GM12878 (cell line): ENCODE results near the gene LRRC23. TPM values are rescaled to one million over a fixed set of nuclear protein-coding genes. Genes with fewer than 3 reads are reported as not detected.

Experiments used
- BCL11A ChIP-seq: IDR thresholded peaks from 2 replicates; pipeline ENCODE4 v1.6.1; 2011; ENCODE audit warnings: low read depth, low read length
- CEBPB ChIP-seq, 2 experiments: fragments of 150-350 bp in 1 of 2; IDR thresholded peaks; 2 replicates each; pipeline ENCODE4 v1.6.1; 2012 to 2014; ENCODE audit warnings: low read depth in 2 of 2, low read length in 2 of 2, borderline replicate concordance in 1 of 2, inconsistent platforms in 1 of 2
- CHD2 ChIP-seq: IDR thresholded peaks from 2 replicates; pipeline ENCODE4 v1.6.1; 2011; ENCODE audit warnings: low read depth, low read length, improper control_type of control experiment, borderline replicate concordance
- CHD4 ChIP-seq: fragments of 200-600 bp; sonication (generic); IDR thresholded peaks from 2 replicates; pipeline ENCODE4 v1.6.1; 2016; ENCODE audit warnings: mild to moderate bottlenecking
- E4F1 ChIP-seq: fragments of 450-650 bp; IDR thresholded peaks from 2 replicates; pipeline ENCODE4 v1.6.1; 2018; ENCODE audit warnings: borderline replicate concordance, mild to moderate bottlenecking; ENCODE audit not compliant: partially characterized antibody
- ELK1 ChIP-seq: IDR thresholded peaks from 2 replicates; pipeline ENCODE4 v1.6.1; 2012; ENCODE audit warnings: low read depth, low read length, improper control_type of control experiment
- EP300 ChIP-seq, 2 experiments: fragments of 150-350 bp in 1 of 2; IDR thresholded peaks; 2 replicates each; pipeline ENCODE4 v1.6.1; 2011 to 2012; ENCODE audit warnings: low read depth in 2 of 2, low read length in 2 of 2, borderline replicate concordance in 1 of 2, improper control_type of control experiment in 1 of 2, inconsistent platforms in 1 of 2; ENCODE audit not compliant: control insufficient read depth in 1 of 2
- ESRRA ChIP-seq: IDR thresholded peaks from 2 replicates; pipeline ENCODE4 v1.6.1; 2012; ENCODE audit warnings: mild to moderate bottlenecking, low read length, improper control_type of control experiment
- GABPA ChIP-seq: IDR thresholded peaks from 2 replicates; pipeline ENCODE4 v1.6.1; 2014; ENCODE audit warnings: antibody characterized with exemption, low read depth, mild to moderate bottlenecking, inconsistent platforms
- IKZF1 ChIP-seq: fragments of 450-650 bp; conservative IDR thresholded peaks from 2 replicates; pipeline ENCODE4 v1.6.1; 2017; ENCODE audit warnings: antibody characterized with exemption, mild to moderate bottlenecking
- NR2C2 ChIP-seq: IDR thresholded peaks from 2 replicates; pipeline ENCODE4 v1.6.1; 2011; ENCODE audit warnings: borderline replicate concordance, low read depth; ENCODE audit not compliant: control insufficient read depth, insufficient read length
- RELA ChIP-seq: fragments of 450-650 bp; IDR thresholded peaks from 2 replicates; pipeline ENCODE4 v1.8.0; 2014; ENCODE audit warnings: borderline replicate concordance; ENCODE audit not compliant: partially characterized antibody
- RUNX3 ChIP-seq: IDR thresholded peaks from 2 replicates; pipeline ENCODE4 v1.6.1; 2012; ENCODE audit warnings: low read length, inconsistent platforms
- STAT1 ChIP-seq: fragments of 450-650 bp; conservative IDR thresholded peaks from 2 replicates; pipeline ENCODE4 v1.6.1; 2014; ENCODE audit warnings: antibody characterized with exemption, mild to moderate bottlenecking
- SUPT20H ChIP-seq: IDR thresholded peaks from 2 replicates; pipeline ENCODE4 v1.6.1; 2011; ENCODE audit warnings: low read depth, mild to moderate bottlenecking, low read length, moderate library complexity, borderline replicate concordance; ENCODE audit not compliant: control insufficient read depth
- USF2 ChIP-seq: IDR thresholded peaks from 2 replicates; pipeline ENCODE4 v1.6.1; 2011; ENCODE audit warnings: low read depth, low read length, improper control_type of control experiment, borderline replicate concordance
- ZNF207 ChIP-seq: fragments of 450-650 bp; IDR thresholded peaks from 2 replicates; pipeline ENCODE4 v1.6.1; 2014; ENCODE audit warnings: antibody characterized with exemption, mild to moderate bottlenecking, borderline replicate concordance
- ZNF24 ChIP-seq: fragments of 450-650 bp; IDR thresholded peaks from 2 replicates; pipeline ENCODE4 v1.6.1; 2017; ENCODE audit warnings: antibody characterized with exemption, mild to moderate bottlenecking
- polyA plus RNA-seq, 11 experiments: library from polyadenylated mRNA; depleted of rRNA in 4 of 11; unstranded in 6 of 11; stranded (reverse) in 5 of 11; fragments of >200 nt; fragmentation: Nextera tagmentation in 4 of 11; fragmentation: Illumina TruSeq in 1 of 11; extraction: Ambion mirVana in 4 of 11; extraction: Trizol in 1 of 11; gene quantifications; 1 replicate in 1 of 11; 2 replicates in 10 of 11; pipeline versions ENCODE4 v1.2.1 to v1.2.3, GENCODE V29; 2011 to 2016; ENCODE audit warnings: inconsistent platforms in 2 of 11, missing spikeins in 2 of 11, low read depth in 1 of 11
- total RNA-seq, 4 experiments: library from RNA; depleted of rRNA in 3 of 4; stranded (reverse); fragments of >200 nt in 3 of 4; fragmentation: Illumina TruSeq in 1 of 4; extraction: Trizol in 1 of 4; gene quantifications; 2 replicates each; pipeline versions ENCODE4 v1.2.1 to v1.2.3, GENCODE V29; 2013 to 2021
- TF ChIP-seq, protein P1 (sequence below): IDR thresholded peaks from 2 replicates; pipeline ENCODE4 v1.6.1; 2012; ENCODE audit warnings: low read depth, low read length, improper control_type of control experiment
- TF ChIP-seq, protein P2 (sequence below): IDR thresholded peaks from 2 replicates; pipeline ENCODE4 v1.6.1; 2011; ENCODE audit warnings: borderline replicate concordance, low read depth, mild to moderate bottlenecking, moderate library complexity, low read length; ENCODE audit not compliant: insufficient read depth, poor library complexity, severe bottlenecking

Gene LRRC23
- total and polyA plus RNA-seq, 10 of the 15 experiments (the other 5 are each of a cell fraction or from before 2014, with no cell fraction given): 1.4 to 6.9 (median 3.4) TPM

DNA sequence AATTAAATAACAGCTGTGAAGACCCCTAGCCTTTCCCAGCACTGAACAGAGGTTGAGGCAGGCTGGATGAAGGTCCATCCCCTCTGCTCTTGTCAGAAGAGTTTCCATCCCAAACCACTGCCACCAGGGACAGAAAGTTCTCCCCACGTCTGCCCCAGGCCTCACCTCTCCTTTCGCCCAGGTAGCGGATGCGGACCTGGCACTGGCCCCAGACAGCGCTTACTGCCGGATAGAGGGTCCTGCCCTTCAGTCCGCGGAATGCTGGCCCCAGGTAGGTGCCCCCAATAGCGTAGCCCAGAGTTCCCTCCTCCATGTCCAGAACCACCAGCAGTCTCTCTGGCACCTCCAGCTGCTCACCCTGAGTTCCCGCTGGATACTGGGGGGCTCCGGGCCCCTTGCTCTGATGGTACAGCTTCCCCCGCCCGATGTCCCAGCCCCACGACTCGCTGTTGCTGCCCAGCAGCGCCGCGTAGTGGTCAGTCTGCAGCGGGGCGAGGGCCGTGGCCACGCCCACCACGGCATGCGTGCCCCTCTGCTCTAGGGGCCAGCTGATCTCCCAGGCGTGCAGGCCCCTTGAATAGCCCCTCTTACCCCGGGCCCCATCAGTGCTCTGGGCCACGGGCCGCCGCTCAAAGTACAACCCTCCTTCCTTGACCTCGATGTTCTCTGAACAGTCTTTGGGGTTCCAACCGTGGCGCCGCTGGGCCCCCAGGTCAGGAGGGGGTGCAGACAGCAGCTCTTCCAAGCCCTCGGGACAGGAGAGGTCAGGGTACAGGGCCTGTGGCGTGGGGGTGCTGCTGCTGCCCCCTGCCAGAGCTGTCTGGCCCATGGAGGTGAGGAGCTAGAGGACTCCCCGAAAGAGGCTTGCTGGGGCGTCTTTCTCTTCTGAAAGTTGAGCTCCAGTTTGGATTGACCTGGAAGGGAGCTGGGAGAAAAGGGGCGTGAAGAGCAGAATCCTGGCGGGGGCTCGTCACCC, 32.3 kb upstream of the LRRC23 start (continued):
- no peak for TF ChIP-seq CHD4
- TF ChIP-seq ELK1: no peak
- no peak for TF ChIP-seq USF2
- no peak for TF ChIP-seq BCL11A
- 0 out of 2 replicates have a peak, but pooled peaks have one; percentile 34 for TF ChIP-seq CHD2
- no peak for TF ChIP-seq GABPA
- TF ChIP-seq, protein P1, sequence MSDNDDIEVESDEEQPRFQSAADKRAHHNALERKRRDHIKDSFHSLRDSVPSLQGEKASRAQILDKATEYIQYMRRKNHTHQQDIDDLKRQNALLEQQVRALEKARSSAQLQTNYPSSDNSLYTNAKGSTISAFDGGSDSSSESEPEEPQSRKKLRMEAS: peak; percentile 83
- TF ChIP-seq NR2C2: no peak
- no peak for TF ChIP-seq E4F1
- TF ChIP-seq IKZF1: peak; percentile 29; the same call in 1 of the 2 replicates
- TF ChIP-seq STAT1: peak; percentile 68; the same call in 1 of the 2 replicates
- no peak for TF ChIP-seq CEBPB (IDR thresholded peaks at IDR 0.05; ENCODE audit: borderline replicate concordance in 1 of 2, low read depth in 2 of 2, low read length in 2 of 2)
- no peak for TF ChIP-seq EP300 (IDR thresholded peaks at IDR 0.05; ENCODE audit: borderline replicate concordance in 1 of 2, control insufficient read depth in 1 of 2, low read depth in 2 of 2, low read length in 2 of 2)
- TF ChIP-seq RUNX3: peak; percentile 48
- TF ChIP-seq ZNF24: no peak
- peak; percentile 16 for TF ChIP-seq RELA
- no peak for TF ChIP-seq ESRRA
- no peak for TF ChIP-seq ZNF207
- TF ChIP-seq, protein P2, sequence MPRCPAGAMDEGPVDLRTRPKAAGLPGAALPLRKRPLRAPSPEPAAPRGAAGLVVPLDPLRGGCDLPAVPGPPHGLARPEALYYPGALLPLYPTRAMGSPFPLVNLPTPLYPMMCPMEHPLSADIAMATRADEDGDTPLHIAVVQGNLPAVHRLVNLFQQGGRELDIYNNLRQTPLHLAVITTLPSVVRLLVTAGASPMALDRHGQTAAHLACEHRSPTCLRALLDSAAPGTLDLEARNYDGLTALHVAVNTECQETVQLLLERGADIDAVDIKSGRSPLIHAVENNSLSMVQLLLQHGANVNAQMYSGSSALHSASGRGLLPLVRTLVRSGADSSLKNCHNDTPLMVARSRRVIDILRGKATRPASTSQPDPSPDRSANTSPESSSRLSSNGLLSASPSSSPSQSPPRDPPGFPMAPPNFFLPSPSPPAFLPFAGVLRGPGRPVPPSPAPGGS: peak; percentile 61
- no peak for TF ChIP-seq SUPT20H
